Fibroblast of villous mesenchyme (primary cell): Measurements from ENCODE around the gene ABCG1. TPM values are rescaled to one million over a fixed set of nuclear protein-coding genes. Genes with fewer than 3 reads are reported as not detected.

Source experiments
- DNase-seq: peaks from one replicate; pipeline ENCODE4 v3.0.0-alpha.2; 2010; ENCODE audit warnings: low read depth
- H3K4me3 ChIP-seq: 2 replicates; pipeline ENCODE4 v1.5.1; 2011; ENCODE audit warnings: low read depth, mild to moderate bottlenecking, low read length
- CTCF ChIP-seq: IDR thresholded peaks from 2 replicates; pipeline ENCODE4 v1.5.1; 2012; ENCODE audit warnings: low read depth, mild to moderate bottlenecking, low read length; ENCODE audit not compliant: insufficient read depth
- total RNA-seq: library from RNA; depleted of rRNA; stranded (reverse); fragments of >200 nt; gene quantifications from 2 replicates; pipeline ENCODE4 v1.2.3, GENCODE V29; 2012

ABCG1 gene
- total RNA-seq, 1 donor: 0.43 TPM

GRCh38 chr21:42222821-42223390 lies 4.0 kb downstream of the ABCG1 start:
- DNase-seq: no peak
- no peak overlapping the region for H3K4me3 ChIP-seq
- TF ChIP-seq CTCF: no peak

GRCh38 chr21:42223826-42224575 lies 5.1 kb downstream of the ABCG1 start:
- H3K4me3 ChIP-seq: no peak overlapping the region
- no peak for DNase-seq
- TF ChIP-seq CTCF: no peak

GRCh38 chr21:42225042-42225441 lies 6.1 kb downstream of the ABCG1 start:
- no peak for TF ChIP-seq CTCF
- no peak for DNase-seq
- H3K4me3 ChIP-seq: no peak overlapping the region

GRCh38 chr21:42225571-42226155 lies 6.7 kb downstream of the ABCG1 start:
- DNase-seq: no peak
- H3K4me3 ChIP-seq: no peak overlapping the region
- TF ChIP-seq CTCF: no peak

- no peak overlapping the region for H3K4me3 ChIP-seq
- DNase-seq: no peak
- no peak for TF ChIP-seq CTCF
Observed at GRCh38 chr21:42226626-42227025, 7.7 kb downstream of the ABCG1 start.

GRCh38 chr21:42227909-42228708 lies 9.2 kb downstream of the ABCG1 start:
- peak; percentile 91 for DNase-seq
- H3K4me3 ChIP-seq: no peak overlapping the region
- TF ChIP-seq CTCF: no peak
